Activated CD4-positive, alpha-beta T cell treated with anti-CD3 and anti-CD28 coated beads, Interleukin-2, amount 10 ng/mL, durations not matched to agents 24 days and 14 days (primary cell): ENCODE results near the gene FOXK1. TPM values are rescaled to one million over a fixed set of nuclear protein-coding genes. Genes with fewer than 3 reads are reported as not detected.

Experiments
- DNase-seq: peaks from one replicate; pipeline ENCODE4 v3.0.0; 2022
- H3K27ac Mint-ChIP-seq: one replicate; pipeline ENCODE4 v1.8.0; 2022; ENCODE audit warnings: mild to moderate bottlenecking, mixed read lengths
- H3K27me3 Mint-ChIP-seq: one replicate; pipeline ENCODE4 v1.8.0; 2022; ENCODE audit warnings: mixed read lengths
- H3K36me3 Mint-ChIP-seq: one replicate; pipeline ENCODE4 v1.8.0; 2022; ENCODE audit warnings: low read depth, mild to moderate bottlenecking, mixed read lengths
- H3K4me1 Mint-ChIP-seq: one replicate; pipeline ENCODE4 v1.8.0; 2021; ENCODE audit warnings: mixed read lengths
- H3K4me3 Mint-ChIP-seq: one replicate; pipeline ENCODE4 v1.8.0; 2022; ENCODE audit warnings: mild to moderate bottlenecking, moderate library complexity, mixed read lengths
- H3K9me3 Mint-ChIP-seq: one replicate; pipeline ENCODE4 v1.8.0; 2021; ENCODE audit warnings: mixed read lengths
- intact Hi-C: fragments of 100-400 bp; cut with micrococcal nuclease; formaldehyde crosslinking; loops from one replicate; pipeline ENCODE4 v1.15.1; 2023
- total RNA-seq: library from RNA; stranded (reverse); gene quantifications from 2 replicates; pipeline ENCODE4 v1.2.3, GENCODE V29; 2022

FOXK1 gene
- total RNA-seq, 1 donor from 2014 or later = 36.6 TPM

- intact Hi-C loops = no loop called here
These were observed 12.2 kb downstream of the FOXK1 start for GRCh38 chr7:4694305-4694704.

DNA sequence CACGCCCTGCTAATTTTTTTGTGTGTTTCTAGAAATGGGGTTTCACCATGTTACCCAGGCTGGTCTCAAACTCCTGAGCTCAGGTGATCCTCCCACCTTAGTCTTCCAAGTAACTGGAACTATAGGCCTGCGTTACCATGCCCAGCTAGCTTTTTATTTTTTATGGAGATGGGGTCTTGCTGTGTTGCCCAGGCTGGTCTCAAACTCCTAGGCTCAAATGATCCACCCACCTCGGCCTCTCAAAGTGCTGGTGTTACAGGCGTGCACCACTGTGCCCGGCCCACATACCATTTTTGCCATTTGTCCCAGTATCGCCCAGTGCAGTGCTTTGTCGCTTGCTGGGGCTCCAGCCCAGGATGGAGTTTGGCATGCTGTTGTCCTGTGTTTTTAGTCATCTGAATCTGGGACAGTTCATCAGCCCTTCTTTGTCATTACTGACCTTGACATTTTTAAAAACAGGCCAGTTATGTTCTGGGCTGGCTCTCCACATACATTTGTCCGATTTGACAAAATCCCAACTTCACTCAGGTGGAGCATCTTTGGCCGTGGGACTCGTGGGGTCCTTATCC is 16.7 kb downstream of the FOXK1 start:
- intact Hi-C loops = no loop called here
- Mint-ChIP-seq H3K36me3 (no peaks in the 10 kb centered on the region), H3K27ac (no peak overlapping the region), H3K27me3 (no peaks in the 10 kb centered on the region), H3K9me3 (no peaks in the 10 kb centered on the region), H3K4me3 (no peak overlapping the region), H3K4me1 (peaks cover 12% of the 10 kb centered on the region)
- DNase-seq = no peak

More at GRCh38 chr7:4694305-4694704, 12.2 kb downstream of the FOXK1 start:
- H3K36me3 Mint-ChIP-seq = peaks cover 2% of the 10 kb centered on the region
- DNase-seq = no peak
- H3K27ac Mint-ChIP-seq = no peak overlapping the region
- H3K4me1 Mint-ChIP-seq = peaks cover 24% of the 10 kb centered on the region
- H3K9me3 Mint-ChIP-seq = no peaks in the 10 kb centered on the region
- H3K4me3 Mint-ChIP-seq = no peak overlapping the region
- H3K27me3 Mint-ChIP-seq = no peaks in the 10 kb centered on the region

- Mint-ChIP-seq H3K4me1 (peaks cover 9% of the 10 kb centered on the region), H3K4me3 (no peak overlapping the region), H3K27ac (no peak overlapping the region), H3K27me3 (no peaks in the 10 kb centered on the region), H3K9me3 (no peaks in the 10 kb centered on the region), H3K36me3 (no peaks in the 10 kb centered on the region)
- intact Hi-C loops = no loop called here
- DNase-seq = no peak
These were observed 17.7 kb downstream of the FOXK1 start for GRCh38 chr7:4699841-4700240.

GRCh38 chr7:4700577-4701235 is 18.6 kb downstream of the FOXK1 start:
- Mint-ChIP-seq H3K36me3 (no peaks in the 10 kb centered on the region), H3K4me3 (no peak overlapping the region)
- intact Hi-C loops = no loop called here

GRCh38 chr7:4702961-4703512 is 20.9 kb downstream of the FOXK1 start:
- peaks cover 3% of the 10 kb centered on the region for H3K36me3 Mint-ChIP-seq
- no peaks in the 10 kb centered on the region for H3K27me3 Mint-ChIP-seq
- intact Hi-C loops = no loop called here
- H3K4me3 Mint-ChIP-seq = no peak overlapping the region
- H3K27ac Mint-ChIP-seq = no peak overlapping the region
- peaks cover 6% of the 10 kb centered on the region for H3K4me1 Mint-ChIP-seq
- DNase-seq = no peak
- no peaks in the 10 kb centered on the region for H3K9me3 Mint-ChIP-seq

More at GRCh38 chr7:4700577-4701235, 18.6 kb downstream of the FOXK1 start:
- no peaks in the 10 kb centered on the region for H3K9me3 Mint-ChIP-seq
- no peaks in the 10 kb centered on the region for H3K27me3 Mint-ChIP-seq
- no peak overlapping the region for H3K27ac Mint-ChIP-seq
- no peak for DNase-seq
- H3K4me1 Mint-ChIP-seq = peaks cover 9% of the 10 kb centered on the region

- no peaks in the 10 kb centered on the region for H3K9me3 Mint-ChIP-seq
- no peak for DNase-seq
- H3K4me1 Mint-ChIP-seq = peaks cover 6% of the 10 kb centered on the region
- H3K4me3 Mint-ChIP-seq = no peak overlapping the region
- intact Hi-C loops = no loop called here
- no peak overlapping the region for H3K27ac Mint-ChIP-seq
- H3K27me3 Mint-ChIP-seq = no peaks in the 10 kb centered on the region
- peaks cover 3% of the 10 kb centered on the region for H3K36me3 Mint-ChIP-seq
These were observed 21.4 kb downstream of the FOXK1 start for GRCh38 chr7:4703532-4703931.

DNA sequence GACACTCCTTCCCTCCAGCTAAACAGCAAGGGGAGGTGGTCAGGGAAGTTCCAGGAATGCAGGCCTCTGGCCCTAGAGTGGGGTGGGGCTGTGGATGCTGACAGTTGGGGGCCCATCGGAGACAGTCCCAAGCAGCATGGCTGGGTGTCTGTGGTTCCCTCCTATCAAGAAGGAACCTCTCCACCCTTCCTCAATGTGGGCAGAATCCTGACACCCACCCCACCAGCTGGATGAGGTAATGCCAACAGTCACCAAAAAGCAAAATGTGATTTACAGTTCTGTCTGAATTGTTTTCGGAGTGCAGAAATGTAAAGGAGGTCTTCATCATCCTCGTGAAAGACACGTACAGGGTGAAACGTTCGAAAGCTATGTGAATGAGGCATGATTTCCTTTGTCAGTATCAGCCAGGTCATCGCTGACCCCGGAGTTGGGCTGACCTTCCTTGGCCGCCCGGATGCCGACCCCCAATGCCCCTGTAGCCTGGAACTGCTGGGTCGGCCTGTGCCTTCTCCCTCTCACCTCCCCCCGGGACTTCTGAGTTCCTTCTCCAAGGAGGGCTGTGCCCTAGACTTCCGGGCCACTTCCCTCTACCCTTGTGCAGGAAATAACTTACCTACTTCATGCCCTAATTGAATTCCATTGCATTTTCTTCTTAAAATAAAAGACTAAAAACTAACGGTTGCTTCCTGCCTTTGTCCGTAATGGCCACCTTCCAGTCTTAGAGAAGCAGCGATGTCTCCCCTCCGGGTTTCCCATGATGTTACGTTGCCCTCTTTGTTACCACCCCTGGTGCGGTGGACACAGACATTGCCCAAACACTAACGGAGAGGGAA is 24.5 kb downstream of the FOXK1 start:
- DNase-seq = no peak
- Mint-ChIP-seq H3K36me3 (peaks cover 6% of the 10 kb centered on the region), H3K27ac (no peak overlapping the region), H3K4me3 (no peak overlapping the region), H3K4me1 (peaks cover 7% of the 10 kb centered on the region), H3K9me3 (no peaks in the 10 kb centered on the region), H3K27me3 (no peaks in the 10 kb centered on the region)
- intact Hi-C loops = no loop called here

DNA sequence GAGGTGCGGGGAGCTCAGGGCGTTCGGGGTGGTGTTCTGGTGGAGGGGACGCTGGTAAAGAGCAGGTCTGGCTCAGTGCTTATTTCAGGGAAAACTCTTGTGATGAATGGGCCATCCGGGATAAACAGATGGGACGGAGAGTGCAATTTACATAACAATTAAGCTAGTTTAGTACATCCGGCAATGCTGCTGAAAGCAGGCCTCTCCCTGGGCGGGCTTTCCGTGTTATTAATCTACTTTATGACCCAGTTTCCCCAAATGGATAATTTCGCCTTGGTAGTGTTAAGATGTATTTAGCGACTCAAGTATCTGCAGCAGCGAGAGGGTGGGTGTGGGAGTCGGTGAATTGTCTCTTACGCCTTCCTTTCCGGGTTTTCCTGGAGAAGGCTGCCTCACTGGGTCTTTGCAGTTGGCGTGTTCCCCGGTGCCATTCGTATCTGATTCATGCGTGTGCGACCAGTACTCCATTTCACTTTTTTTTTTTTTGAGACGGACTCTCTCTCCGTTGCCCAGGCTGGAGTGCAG is 25.2 kb downstream of the FOXK1 start:
- no peak for DNase-seq
- intact Hi-C loops = no loop called here
- no peak overlapping the region for H3K4me3 Mint-ChIP-seq
- no peak overlapping the region for H3K27ac Mint-ChIP-seq
- peaks cover 13% of the 10 kb centered on the region for H3K4me1 Mint-ChIP-seq
- no peaks in the 10 kb centered on the region for H3K9me3 Mint-ChIP-seq
- no peaks in the 10 kb centered on the region for H3K27me3 Mint-ChIP-seq
- H3K36me3 Mint-ChIP-seq = peaks cover 8% of the 10 kb centered on the region

- Mint-ChIP-seq H3K4me3 (no peak overlapping the region), H3K4me1 (peaks cover 18% of the 10 kb centered on the region), H3K36me3 (peaks cover 12% of the 10 kb centered on the region), H3K9me3 (no peaks in the 10 kb centered on the region), H3K27ac (no peak overlapping the region), H3K27me3 (no peaks in the 10 kb centered on the region)
- intact Hi-C loops = no loop called here
- no peak for DNase-seq
These were observed 25.9 kb downstream of the FOXK1 start for GRCh38 chr7:4707980-4708411.

- peaks cover 12% of the 10 kb centered on the region for H3K36me3 Mint-ChIP-seq
- H3K4me3 Mint-ChIP-seq = no peak overlapping the region
- no peak overlapping the region for H3K27ac Mint-ChIP-seq
- H3K4me1 Mint-ChIP-seq = peaks cover 20% of the 10 kb centered on the region
- intact Hi-C loops = no loop called here
- no peaks in the 10 kb centered on the region for H3K27me3 Mint-ChIP-seq
- DNase-seq = no peak
- no peaks in the 10 kb centered on the region for H3K9me3 Mint-ChIP-seq
These were observed 27.1 kb downstream of the FOXK1 start for GRCh38 chr7:4709187-4709586.

DNA sequence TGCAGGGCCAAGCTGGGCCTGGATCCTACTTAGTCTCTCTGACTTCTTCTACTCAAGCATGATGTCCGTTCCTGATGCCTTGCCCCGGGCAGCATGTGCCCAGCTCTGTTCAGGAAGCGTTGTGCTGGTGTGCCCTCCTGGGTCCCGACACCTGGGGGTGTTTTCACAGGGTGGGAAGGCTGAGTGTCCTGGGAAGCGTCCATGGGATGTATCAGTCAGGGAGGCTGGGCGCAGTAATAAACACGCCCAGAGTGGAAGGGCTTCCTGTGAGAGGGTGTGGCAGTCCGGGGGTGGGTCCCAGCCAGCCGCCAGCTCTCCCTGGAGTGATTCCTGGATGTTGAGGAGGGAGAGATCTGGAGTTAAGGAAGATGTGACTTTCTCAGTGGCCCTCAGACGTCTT is 29.0 kb downstream of the FOXK1 start:
- Mint-ChIP-seq H3K9me3 (no peaks in the 10 kb centered on the region), H3K36me3 (peaks cover 20% of the 10 kb centered on the region), H3K27ac (peak overlapping the region; percentile 0), H3K4me3 (no peak overlapping the region), H3K27me3 (no peaks in the 10 kb centered on the region), H3K4me1 (peaks cover 24% of the 10 kb centered on the region)
- DNase-seq = no peak
- intact Hi-C loops = no loop called here

DNA sequence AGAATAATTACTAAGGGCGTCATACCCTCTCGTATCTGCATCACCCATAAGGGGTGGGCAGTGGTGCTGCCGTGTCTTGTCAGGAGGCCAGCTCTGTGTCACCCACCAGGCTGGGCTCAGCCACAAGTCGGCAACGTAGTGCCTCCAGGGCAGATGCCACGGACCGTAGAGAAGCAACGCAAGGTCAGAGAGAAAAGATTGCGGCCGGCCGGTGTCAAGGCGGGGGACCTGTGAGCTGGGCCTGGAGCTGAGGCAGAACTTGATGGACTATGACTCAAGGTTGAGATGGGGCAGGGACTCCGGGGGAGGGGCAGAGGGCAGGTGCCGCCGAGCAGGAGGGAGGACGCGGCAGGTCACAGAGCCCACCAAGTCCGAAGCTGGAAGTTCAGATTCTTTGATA is 29.5 kb downstream of the FOXK1 start:
- Mint-ChIP-seq H3K4me1 (peaks cover 27% of the 10 kb centered on the region), H3K36me3 (peaks cover 20% of the 10 kb centered on the region), H3K27me3 (no peaks in the 10 kb centered on the region), H3K9me3 (no peaks in the 10 kb centered on the region), H3K4me3 (no peak overlapping the region), H3K27ac (peak overlapping the region; percentile 11)
- DNase-seq = no peak
- intact Hi-C loops = no loop called here

- no peak for DNase-seq
- H3K4me1 Mint-ChIP-seq = peaks cover 29% of the 10 kb centered on the region
- H3K27me3 Mint-ChIP-seq = no peaks in the 10 kb centered on the region
- no peak overlapping the region for H3K27ac Mint-ChIP-seq
- H3K4me3 Mint-ChIP-seq = no peak overlapping the region
- no peaks in the 10 kb centered on the region for H3K9me3 Mint-ChIP-seq
- intact Hi-C loops = no loop called here
- peaks cover 20% of the 10 kb centered on the region for H3K36me3 Mint-ChIP-seq
These were observed 30.4 kb downstream of the FOXK1 start for GRCh38 chr7:4712281-4713182.
